Metanephros (tissue), 1 donor: ENCODE results near the gene KRT7. TPM values are rescaled to one million over a fixed set of nuclear protein-coding genes. Genes with fewer than 3 reads are reported as not detected.

ENCODE experiments used
- total RNA-seq: library from RNA; depleted of rRNA; stranded (reverse); fragments of >200 nt; gene quantifications from one replicate; pipeline ENCODE4 v1.2.3, GENCODE V29; 2014

KRT7 gene
- total RNA-seq = 43.1 TPM

GRCh38 chr12:52232674-52233461, at the start of gene KRT7:
KRT7 (plus strand) TSS chr12:52233243; CDS start chr12:52233297, 54 bp downstream.

GRCh38 chr12:52191841-52192791, 40.9 kb upstream of the KRT7 start, which contains the start of gene KRT80:
KRT80 (minus strand) TSS chr12:52192014; CDS start chr12:52191902, 112 bp downstream.

GRCh38 chr12:52274521-52275120, 41.6 kb downstream of the KRT7 start, which contains the start of gene KRT86:
KRT86 (plus strand) TSS chr12:52274645; CDS start chr12:52301917, 27,272 bp downstream.

GRCh38 chr12:52291267-52291935, 58.4 kb downstream of the KRT7 start, which contains the start of gene KRT81:
KRT81 (minus strand) TSS chr12:52291534; CDS start chr12:52291465, 69 bp downstream.

Other genes starting within 250 kb of the KRT7 start
- gene TAMALIN, start 226.3 kb upstream of the KRT7 start, total RNA-seq = 17.7 TPM
- gene NR4A1, start 181.8 kb upstream of the KRT7 start, total RNA-seq = 87.3 TPM
- 21.0 TPM for gene ATG101, start 163.3 kb upstream of the KRT7 start, total RNA-seq
- 0.35 TPM for gene SMIM41, start 153.5 kb upstream of the KRT7 start, total RNA-seq
- 0.70 TPM for gene KRT80, start 41.2 kb upstream of the KRT7 start, total RNA-seq
- not detected for gene KRT86, start 41.4 kb downstream of the KRT7 start, total RNA-seq
- gene KRT81, start 58.3 kb downstream of the KRT7 start, total RNA-seq = not detected
- not detected for gene KRT83, start 88.2 kb downstream of the KRT7 start, total RNA-seq
- gene KRT85, start 134.2 kb downstream of the KRT7 start, total RNA-seq = not detected
- gene KRT84, start 152.4 kb downstream of the KRT7 start, total RNA-seq = not detected
- not detected for gene KRT82, start 173.1 kb downstream of the KRT7 start, total RNA-seq
- not detected for gene KRT75, start 201.1 kb downstream of the KRT7 start, total RNA-seq
- not detected for gene KRT6B, start 218.9 kb downstream of the KRT7 start, total RNA-seq
- not detected for gene KRT6C, start 240.6 kb downstream of the KRT7 start, total RNA-seq